Effector CD4-positive, alpha-beta T cell (primary cell): ENCODE measurements around the gene MRGPRF.
"Not testable (repeated sequence)": the region's sequence is repeated elsewhere in the genome, so short reads cannot be mapped to it uniquely, and the experiment has no call there.

Source experiments
- DNase-seq: peaks from one replicate; pipeline ENCODE4 v3.0.0-alpha.2; 2020

The MRGPRF gene

DNA sequence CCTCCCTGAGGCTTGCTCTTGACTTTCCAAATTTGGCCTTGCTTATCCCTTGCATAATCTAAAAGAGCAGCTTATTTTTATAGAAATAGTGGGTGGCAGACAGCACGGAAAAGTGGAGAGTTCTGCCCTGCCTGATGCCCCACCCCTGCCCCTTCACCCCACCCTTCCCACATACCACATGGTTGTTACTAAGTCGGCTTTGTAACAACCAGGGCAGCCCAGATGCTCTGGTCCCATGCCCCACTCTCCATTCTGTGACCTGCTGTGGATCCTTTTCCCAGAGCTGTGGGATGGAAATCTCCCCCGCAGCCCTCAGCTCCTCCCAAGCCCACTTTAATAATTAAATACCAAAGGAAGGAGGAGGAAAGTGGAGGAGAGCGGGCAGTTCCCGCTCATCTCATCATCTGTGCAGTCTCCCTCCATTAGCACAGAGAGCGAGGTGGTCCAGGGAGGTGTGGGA, 10.9 kb downstream of the MRGPRF start:
- no peak for DNase-seq

DNA sequence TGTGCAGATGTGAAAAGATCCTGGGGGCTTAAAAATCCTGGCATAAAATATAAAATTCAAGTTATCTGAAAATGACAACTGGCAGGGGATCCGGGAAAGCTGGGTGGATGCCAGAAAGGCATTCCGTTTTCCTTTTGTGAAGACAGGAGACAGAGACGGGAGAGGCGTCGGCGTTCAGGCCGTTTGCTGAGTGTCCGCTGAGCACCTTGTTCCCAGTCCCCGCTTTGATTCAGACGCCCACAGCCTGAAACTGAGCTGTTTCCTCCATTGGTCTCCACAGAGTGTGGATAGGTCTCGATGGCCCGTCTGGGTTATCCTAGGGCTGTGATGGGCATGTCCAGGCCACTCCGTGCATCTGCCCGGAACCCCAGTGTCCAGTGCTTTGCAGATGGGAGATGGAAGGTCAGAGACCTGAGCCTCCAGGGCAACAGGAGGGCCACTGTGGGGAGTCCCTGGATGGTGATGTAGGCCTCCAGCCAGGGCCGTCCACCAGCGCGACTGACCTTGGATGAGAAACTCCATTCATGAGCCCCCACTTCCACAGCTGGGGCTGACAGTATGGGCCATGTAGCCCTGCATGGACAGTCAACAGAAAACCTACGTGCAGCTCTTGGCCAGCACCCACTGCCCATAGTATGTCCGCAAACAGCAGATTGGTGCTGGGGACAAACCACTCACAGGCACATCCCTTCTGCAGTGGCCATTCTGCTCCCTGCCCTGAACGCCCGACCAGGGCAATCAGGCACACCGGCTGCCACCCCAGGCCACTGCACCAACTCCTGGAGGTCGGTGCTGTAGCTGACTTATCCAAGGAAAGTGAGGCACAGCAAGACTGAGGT, 11.6 kb downstream of the MRGPRF start:
- no peak for DNase-seq

DNA sequence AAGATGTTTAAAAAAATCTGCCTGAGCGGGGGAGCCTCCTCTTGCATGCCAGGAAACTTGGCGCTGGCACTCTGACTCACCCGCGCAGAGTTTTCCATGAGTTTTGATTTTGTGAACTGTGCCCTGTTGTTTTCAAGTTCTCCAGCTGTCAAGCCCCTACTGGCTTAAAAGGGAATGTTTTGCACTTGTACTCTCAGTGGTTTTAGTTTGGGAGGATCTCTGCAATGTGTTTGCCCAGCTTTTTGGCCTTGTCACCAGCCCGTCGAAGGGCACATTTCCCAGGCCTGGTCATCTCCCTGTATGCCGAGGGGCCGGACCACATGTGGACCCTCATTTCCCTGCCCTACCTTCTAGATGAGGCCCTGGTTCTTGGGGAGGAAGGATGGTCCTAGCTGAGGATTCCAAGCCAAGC, 12.2 kb downstream of the MRGPRF start:
- no peak for DNase-seq

- DNase-seq: no peak
Observed at GRCh38 chr11:69000391-69000790, 12.7 kb downstream of the MRGPRF start.

DNA sequence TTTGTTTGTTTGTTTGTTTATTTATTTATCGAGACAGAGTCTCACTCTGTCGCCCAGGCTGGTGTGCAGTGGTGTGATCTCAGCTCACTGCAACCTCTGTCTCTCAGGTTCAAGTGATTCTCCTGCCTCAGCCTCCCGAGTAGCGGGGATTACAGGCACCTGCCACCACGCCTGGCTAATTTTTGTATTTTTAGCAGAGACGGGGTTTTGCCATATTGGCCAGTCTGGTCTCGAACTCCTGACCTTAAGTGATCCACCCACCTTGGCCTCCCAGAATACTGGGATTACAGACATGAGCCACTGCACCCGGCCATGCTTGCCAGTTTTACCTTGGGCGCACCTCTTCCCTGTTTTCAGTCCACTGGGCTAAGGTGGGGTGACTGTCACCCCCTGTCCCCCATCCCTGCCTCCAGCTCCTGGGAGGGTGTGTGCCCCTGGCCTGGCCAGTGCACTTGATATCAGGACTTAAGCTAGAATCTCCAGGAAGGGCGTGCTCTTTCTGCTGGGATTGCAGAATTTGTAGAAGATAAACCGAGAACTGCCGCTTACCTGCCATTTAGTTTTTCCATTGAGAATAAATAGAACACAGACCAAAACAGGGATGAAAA, 13.2 kb downstream of the MRGPRF start:
- not testable (repeated sequence) for DNase-seq

- DNase-seq: no peak
Observed at GRCh38 chr11:68999093-68999747, 13.8 kb downstream of the MRGPRF start.

DNA sequence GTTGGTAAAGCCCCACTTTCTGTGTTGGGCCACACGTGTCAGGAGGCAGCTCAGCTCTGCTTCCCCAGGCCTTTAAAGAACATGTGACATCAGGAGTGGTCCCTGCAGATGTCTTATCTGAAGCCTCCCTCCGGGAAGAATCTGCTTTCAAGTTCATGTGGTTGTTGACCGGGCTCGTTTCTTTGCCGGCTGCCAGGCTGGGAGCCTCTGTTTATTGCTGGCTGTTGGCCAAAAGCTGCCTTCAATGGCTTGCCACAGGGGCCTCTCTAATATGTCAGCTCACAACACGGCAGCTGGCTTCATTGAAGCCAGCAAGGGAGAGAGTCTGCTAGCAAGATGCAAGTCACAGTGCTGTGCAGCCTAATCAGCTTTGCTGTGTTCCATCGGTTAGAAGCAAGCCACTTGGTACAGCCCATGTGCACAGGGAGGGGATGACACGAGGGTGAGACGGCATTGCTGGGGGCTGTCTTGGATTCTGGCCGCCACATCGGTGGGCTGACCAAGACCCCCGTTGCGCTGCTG, 14.6 kb downstream of the MRGPRF start:
- no peak for DNase-seq

GRCh38 chr11:68997995-68998348, 15.1 kb downstream of the MRGPRF start:
- no peak for DNase-seq

- no peak for DNase-seq
Observed at GRCh38 chr11:68997124-68997994, 15.7 kb downstream of the MRGPRF start.

- no peak for DNase-seq
Observed at GRCh38 chr11:68996376-68997123, 16.5 kb downstream of the MRGPRF start.

DNA sequence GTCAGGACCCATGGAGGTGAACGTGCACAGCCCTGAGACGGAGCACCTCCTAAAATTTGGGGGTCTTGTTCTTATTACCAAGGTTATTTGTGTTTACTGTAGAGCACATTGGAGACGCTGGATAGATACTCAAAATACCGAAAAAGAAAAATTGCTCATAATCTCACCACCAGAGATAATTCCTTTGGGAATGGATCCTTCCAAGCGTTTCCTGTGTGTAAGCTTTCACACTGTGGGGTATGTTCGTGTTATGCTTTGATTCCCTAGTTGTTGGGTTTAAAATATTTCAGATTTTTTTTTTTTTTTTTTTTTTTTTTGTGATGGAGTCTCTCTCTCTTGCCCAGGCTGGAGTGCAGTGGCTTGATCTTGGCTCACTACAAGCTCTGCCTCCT, 18.2 kb downstream of the MRGPRF start:
- no peak for DNase-seq

DNA sequence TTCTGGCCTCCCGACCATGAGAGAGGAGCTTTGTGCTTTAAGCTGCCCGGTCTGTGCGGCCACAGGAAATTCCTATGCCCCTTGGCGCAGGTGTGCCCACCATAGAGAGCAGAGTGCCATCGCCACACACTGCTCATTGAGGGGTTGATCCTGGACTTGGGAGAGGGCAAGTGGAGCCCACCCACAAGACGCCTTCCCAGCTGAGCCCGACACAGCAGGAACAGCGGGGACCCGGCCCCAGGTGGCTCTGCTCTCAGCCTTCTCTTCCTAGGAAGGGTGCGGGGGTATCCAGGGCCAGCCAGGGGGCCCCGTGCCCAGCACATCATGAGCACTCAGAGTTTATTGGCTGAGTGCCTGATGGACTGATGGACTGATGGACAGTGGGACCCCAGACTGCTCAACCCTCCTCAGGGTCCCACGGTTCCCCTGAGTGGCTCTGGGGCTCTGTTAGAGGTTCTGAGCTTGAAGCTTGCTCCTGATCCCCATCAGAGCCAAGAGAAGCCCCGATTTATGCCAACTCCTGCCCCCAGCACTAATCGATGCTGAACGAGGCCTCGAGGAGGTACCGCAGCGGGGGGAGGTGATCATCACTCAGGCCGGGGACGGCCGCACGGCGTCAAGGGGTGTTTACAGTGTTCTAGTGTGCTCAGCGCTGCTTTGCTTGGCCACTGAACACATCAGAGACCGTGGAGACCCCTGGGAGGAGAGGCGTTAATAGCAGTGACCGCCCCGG, 18.7 kb downstream of the MRGPRF start:
- no peak for DNase-seq

- DNase-seq: no peak
Observed at GRCh38 chr11:68993546-68993945, 19.5 kb downstream of the MRGPRF start.

- no peak for DNase-seq
Observed at GRCh38 chr11:68992743-68993255, 20.2 kb downstream of the MRGPRF start.

- no peak for DNase-seq
Observed at GRCh38 chr11:68990995-68991780, 21.9 kb downstream of the MRGPRF start.

DNA sequence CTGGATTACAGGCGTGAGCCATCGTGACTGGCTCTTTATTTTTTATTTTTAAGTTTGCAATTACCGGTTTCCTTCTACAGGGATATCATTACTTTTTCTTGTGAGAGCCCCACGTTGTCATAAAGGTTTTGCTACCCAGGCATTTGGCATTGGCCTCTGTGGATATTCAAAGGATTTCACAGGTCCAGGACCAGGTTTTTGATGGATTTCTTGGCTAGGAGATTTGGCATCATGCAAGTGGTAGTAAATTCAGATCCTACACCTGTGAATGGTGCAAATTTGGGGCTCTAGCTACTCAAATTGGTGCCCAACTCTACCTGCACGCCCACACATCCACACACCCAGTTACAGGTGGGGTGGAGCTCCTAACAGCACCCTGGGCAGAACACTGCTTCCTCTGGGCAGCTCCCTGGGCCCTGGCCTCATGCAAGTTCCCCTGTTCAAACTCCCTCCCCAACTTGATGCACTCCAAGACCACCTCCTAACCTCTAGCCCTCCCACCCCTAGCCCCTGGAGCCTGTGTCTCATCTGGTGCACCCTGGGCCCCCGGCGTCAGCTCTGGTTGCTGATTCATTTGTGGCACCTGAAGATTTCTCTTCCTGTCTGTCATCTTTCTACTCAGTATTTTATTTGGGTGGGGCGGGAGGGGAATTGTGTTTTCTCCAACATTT, 23.0 kb downstream of the MRGPRF start:
- no peak for DNase-seq

- DNase-seq: no peak
Observed at GRCh38 chr11:68988491-68988890, 24.6 kb downstream of the MRGPRF start.

GRCh38 chr11:68987211-68987610, 25.8 kb downstream of the MRGPRF start:
- DNase-seq: no peak

- DNase-seq: no peak
Observed at GRCh38 chr11:68983801-68984200, 29.2 kb downstream of the MRGPRF start.

- no peak for DNase-seq
Observed at GRCh38 chr11:68982134-68982533, 30.9 kb downstream of the MRGPRF start.
